Vagina (tissue), 2 donors: ENCODE measurements around the gene IFT80.

Source experiments
- POLR2A ChIP-seq, 2 donors: fragments of 450-650 bp; IDR thresholded peaks; one replicate each; pipeline ENCODE4 v1.6.1; 2017; ENCODE audit warnings: antibody characterized with exemption in 2 of 2, mild to moderate bottlenecking in 2 of 2, moderate library complexity in 2 of 2
- POLR2AphosphoS5 ChIP-seq, 2 donors: sonication (generic); formaldehyde crosslinking; IDR thresholded peaks; one replicate each; pipeline ENCODE4 v1.9.0; 2017; ENCODE audit warnings: antibody characterized with exemption in 2 of 2, mild to moderate bottlenecking in 2 of 2, low read depth in 1 of 2; ENCODE audit not compliant: insufficient read depth in 1 of 2
- TF ChIP-seq, protein P1 (sequence below), 3 experiments: fragments of 450-650 bp in 2 of 3; fragments of 200-600 bp in 1 of 3; sonication (generic) in 1 of 3; IDR thresholded peaks; one replicate each; pipeline ENCODE4 v1.5.1; 2017 to 2019; ENCODE audit warnings: antibody characterized with exemption in 3 of 3, mild to moderate bottlenecking in 2 of 3, moderate library complexity in 2 of 3

DNA sequence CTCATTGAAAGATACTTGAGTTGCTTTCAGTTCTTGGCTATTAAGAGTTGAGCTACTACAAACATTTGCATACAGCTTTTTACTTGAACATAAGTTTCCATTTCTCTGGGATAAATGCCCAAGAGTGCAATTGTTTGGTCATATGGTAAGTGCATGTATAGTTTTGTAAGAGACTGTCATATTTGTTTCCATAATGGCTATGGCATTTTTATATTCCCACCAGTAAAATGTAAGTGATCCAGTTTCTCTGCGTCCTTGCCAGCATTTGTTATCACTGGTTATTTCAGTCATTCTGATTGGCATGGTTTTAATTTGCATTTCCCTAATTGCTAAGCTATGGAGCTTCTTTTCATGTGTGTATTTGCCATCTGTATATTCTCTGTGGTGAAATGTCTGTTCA lies 151.3 kb downstream of the IFT80 start:
- TF ChIP-seq, protein P1, sequence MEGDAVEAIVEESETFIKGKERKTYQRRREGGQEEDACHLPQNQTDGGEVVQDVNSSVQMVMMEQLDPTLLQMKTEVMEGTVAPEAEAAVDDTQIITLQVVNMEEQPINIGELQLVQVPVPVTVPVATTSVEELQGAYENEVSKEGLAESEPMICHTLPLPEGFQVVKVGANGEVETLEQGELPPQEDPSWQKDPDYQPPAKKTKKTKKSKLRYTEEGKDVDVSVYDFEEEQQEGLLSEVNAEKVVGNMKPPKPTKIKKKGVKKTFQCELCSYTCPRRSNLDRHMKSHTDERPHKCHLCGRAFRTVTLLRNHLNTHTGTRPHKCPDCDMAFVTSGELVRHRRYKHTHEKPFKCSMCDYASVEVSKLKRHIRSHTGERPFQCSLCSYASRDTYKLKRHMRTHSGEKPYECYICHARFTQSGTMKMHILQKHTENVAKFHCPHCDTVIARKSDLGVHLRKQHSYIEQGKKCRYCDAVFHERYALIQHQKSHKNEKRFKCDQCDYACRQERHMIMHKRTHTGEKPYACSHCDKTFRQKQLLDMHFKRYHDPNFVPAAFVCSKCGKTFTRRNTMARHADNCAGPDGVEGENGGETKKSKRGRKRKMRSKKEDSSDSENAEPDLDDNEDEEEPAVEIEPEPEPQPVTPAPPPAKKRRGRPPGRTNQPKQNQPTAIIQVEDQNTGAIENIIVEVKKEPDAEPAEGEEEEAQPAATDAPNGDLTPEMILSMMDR (IDR thresholded peaks at IDR 0.05): no peak
- no peak for TF ChIP-seq POLR2A (IDR thresholded peaks at IDR 0.05)
- TF ChIP-seq POLR2AphosphoS5 (IDR thresholded peaks at IDR 0.05; ENCODE audit: insufficient read depth in 1 of 2, low read depth in 1 of 2): no peak
